ENCODE results near the gene PUSL1. TPM values are rescaled to one million over a fixed set of nuclear protein-coding genes. Genes with fewer than 3 reads are reported as not detected.
"Not testable (repeated sequence)": the region's sequence is repeated elsewhere in the genome, so short reads cannot be mapped to it uniquely, and the experiment has no call there.

PUSL1 gene
- total RNA-seq, 1 experiment from 2014 or later = 18.9 TPM

DNA sequence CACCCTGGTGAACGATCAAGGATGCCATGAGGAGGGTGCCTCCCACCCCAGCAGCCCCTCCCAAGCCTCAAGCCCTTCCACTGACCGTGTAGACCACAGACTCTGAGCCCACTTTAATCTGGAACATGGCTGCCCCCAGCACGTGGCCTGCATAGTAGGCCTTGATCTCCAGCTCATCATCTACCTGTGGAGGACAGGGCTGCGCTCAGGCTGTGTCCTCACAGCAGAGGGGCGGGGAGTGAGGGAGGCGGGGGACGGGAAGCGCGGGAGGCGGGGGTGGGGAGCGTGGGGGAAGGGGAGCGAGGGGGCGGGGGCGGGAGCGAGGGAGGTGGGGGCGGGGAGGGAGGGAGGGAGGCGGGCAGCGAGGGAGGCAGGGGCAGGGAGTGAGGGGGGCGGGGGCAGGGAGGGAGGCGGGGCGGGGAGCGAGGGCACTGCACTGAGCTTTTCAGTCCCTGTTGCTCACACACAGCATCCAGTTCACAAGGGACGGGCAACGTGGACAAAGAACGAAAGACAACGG lies 7.1 kb downstream of the PUSL1 start:
- no peaks in the 10 kb centered on the region for H3K27me3 ChIP-seq (ENCODE audit: insufficient read depth, low read depth)
- H3K27ac ChIP-seq = no peak overlapping the region
- H3K9me2 ChIP-seq (ENCODE audit: insufficient read depth) = no peaks in the 10 kb centered on the region
- no TSS peak for BruUV-seq (replicated peaks)
- peaks cover 41% of the 10 kb centered on the region for H3K79me2 ChIP-seq (ENCODE audit: low read depth)
- H2AFZ ChIP-seq = no peak overlapping the region
- H3K36me3 ChIP-seq (ENCODE audit: low read depth) = 0 out of 2 replicates have a peak, but pooled peaks cover 5% of the 10 kb centered on the region
- DNase-seq = no peak
- H3K4me1 ChIP-seq (replicated peaks; ENCODE audit: insufficient read depth) = peaks cover 16% of the 10 kb centered on the region
- H3F3A ChIP-seq (ENCODE audit: insufficient read depth, low read depth) = peaks cover 51% of the 10 kb centered on the region
- intact Hi-C loops (cut with micrococcal nuclease; ENCODE audit: unreplicated experiment) = no loop called here
- TF ChIP-seq, protein P1, sequence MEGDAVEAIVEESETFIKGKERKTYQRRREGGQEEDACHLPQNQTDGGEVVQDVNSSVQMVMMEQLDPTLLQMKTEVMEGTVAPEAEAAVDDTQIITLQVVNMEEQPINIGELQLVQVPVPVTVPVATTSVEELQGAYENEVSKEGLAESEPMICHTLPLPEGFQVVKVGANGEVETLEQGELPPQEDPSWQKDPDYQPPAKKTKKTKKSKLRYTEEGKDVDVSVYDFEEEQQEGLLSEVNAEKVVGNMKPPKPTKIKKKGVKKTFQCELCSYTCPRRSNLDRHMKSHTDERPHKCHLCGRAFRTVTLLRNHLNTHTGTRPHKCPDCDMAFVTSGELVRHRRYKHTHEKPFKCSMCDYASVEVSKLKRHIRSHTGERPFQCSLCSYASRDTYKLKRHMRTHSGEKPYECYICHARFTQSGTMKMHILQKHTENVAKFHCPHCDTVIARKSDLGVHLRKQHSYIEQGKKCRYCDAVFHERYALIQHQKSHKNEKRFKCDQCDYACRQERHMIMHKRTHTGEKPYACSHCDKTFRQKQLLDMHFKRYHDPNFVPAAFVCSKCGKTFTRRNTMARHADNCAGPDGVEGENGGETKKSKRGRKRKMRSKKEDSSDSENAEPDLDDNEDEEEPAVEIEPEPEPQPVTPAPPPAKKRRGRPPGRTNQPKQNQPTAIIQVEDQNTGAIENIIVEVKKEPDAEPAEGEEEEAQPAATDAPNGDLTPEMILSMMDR (conservative IDR thresholded peaks at IDR 0.05) = no peak
- TF ChIP-seq EZH2 (IDR thresholded peaks at IDR 0.05; ENCODE audit: low read depth) = no peak
- ChIA-PET POLR2A (ENCODE audit: unreplicated experiment) (no interaction called here), CTCF (no interaction called here)
- no peak overlapping the region for H3K4me2 ChIP-seq
- no peak overlapping the region for H3K4me3 ChIP-seq
- no peaks in the 10 kb centered on the region for H3K9me3 ChIP-seq (ENCODE audit: insufficient read depth, low read depth)
- H4K20me1 ChIP-seq (ENCODE audit: insufficient read depth) = peaks cover 59% of the 10 kb centered on the region

DNA sequence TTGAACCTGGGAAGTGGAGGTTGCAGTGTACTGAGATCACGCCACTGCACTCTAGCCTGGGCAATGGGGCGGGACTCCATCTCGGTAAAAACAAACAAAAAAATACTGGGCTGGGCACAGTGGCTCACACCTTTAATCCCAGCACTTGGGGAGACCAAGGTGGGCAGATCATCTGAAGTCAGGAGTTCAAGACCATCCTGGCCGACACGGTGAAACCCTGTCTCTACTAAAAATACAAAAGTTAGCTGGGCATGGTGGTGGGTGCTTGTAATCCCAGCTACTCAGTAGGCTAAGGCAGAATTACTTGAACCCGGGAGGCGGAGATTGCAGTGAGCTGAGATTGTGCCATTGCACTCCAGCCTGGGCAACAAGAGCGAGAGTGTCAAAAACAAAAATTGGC lies 7.8 kb downstream of the PUSL1 start:
- H3K36me3 ChIP-seq (ENCODE audit: low read depth); H2AFZ ChIP-seq; H3K4me3 ChIP-seq; H3K27me3 ChIP-seq (ENCODE audit: insufficient read depth, low read depth); CTCF ChIA-PET; H3K27ac ChIP-seq; H3K9me2 ChIP-seq (ENCODE audit: insufficient read depth); BruUV-seq (replicated peaks); intact Hi-C loops (cut with micrococcal nuclease; ENCODE audit: unreplicated experiment); H3K9me3 ChIP-seq (ENCODE audit: insufficient read depth, low read depth); DNase-seq; POLR2A ChIA-PET (ENCODE audit: unreplicated experiment); H3K4me2 ChIP-seq: not testable (repeated sequence)
- H3K4me1 ChIP-seq (replicated peaks; ENCODE audit: insufficient read depth) = peaks cover 16% of the 10 kb centered on the region
- peaks cover 48% of the 10 kb centered on the region for H3K79me2 ChIP-seq (ENCODE audit: low read depth)
- H4K20me1 ChIP-seq (ENCODE audit: insufficient read depth) = peaks cover 58% of the 10 kb centered on the region
- peaks cover 45% of the 10 kb centered on the region for H3F3A ChIP-seq (ENCODE audit: insufficient read depth, low read depth)

DNA sequence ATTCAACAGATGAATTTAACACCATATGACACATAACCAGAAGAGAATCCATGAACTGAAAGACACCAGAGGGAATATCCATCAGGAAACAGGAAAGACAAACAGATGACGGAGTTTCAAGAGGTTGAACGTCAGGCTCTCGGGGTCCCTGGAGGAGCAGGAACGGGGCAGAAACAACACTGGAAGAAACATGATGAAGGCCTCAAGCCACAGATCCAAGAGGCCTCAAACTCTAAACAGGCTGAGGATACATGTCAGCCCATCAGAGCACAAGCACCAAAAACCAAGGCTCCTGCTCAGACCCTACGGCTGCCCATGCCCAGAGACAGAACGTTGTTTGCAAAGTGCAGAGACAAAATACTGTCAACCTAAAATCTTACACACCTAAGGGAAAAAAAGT lies 9.0 kb downstream of the PUSL1 start:
- Histone ChIP-seq H3K27me3 (ENCODE audit: insufficient read depth, low read depth) (no peaks in the 10 kb centered on the region), H3F3A (ENCODE audit: insufficient read depth, low read depth) (peaks cover 38% of the 10 kb centered on the region), H4K20me1 (ENCODE audit: insufficient read depth) (peaks cover 61% of the 10 kb centered on the region), H2AFZ (no peak overlapping the region), H3K79me2 (ENCODE audit: low read depth) (peaks cover 59% of the 10 kb centered on the region), H3K4me2 (no peak overlapping the region), H3K4me3 (no peak overlapping the region), H3K4me1 (replicated peaks; ENCODE audit: insufficient read depth) (peaks cover 16% of the 10 kb centered on the region), H3K9me2 (ENCODE audit: insufficient read depth) (no peaks in the 10 kb centered on the region), H3K9me3 (ENCODE audit: insufficient read depth, low read depth) (no peaks in the 10 kb centered on the region), H3K36me3 (ENCODE audit: low read depth) (0 out of 2 replicates have a peak, but pooled peaks cover 5% of the 10 kb centered on the region), H3K27ac (no peak overlapping the region)
- CTCF ChIA-PET = no interaction called here
- BruUV-seq (replicated peaks) = no TSS peak
- DNase-seq = no peak
- POLR2A ChIA-PET (ENCODE audit: unreplicated experiment) = no interaction called here
- intact Hi-C loops (cut with micrococcal nuclease; ENCODE audit: unreplicated experiment) = no loop called here
- no peak for TF ChIP-seq EZH2 (IDR thresholded peaks at IDR 0.05; ENCODE audit: low read depth)
- TF ChIP-seq, protein P1 (conservative IDR thresholded peaks at IDR 0.05) = no peak

DNA sequence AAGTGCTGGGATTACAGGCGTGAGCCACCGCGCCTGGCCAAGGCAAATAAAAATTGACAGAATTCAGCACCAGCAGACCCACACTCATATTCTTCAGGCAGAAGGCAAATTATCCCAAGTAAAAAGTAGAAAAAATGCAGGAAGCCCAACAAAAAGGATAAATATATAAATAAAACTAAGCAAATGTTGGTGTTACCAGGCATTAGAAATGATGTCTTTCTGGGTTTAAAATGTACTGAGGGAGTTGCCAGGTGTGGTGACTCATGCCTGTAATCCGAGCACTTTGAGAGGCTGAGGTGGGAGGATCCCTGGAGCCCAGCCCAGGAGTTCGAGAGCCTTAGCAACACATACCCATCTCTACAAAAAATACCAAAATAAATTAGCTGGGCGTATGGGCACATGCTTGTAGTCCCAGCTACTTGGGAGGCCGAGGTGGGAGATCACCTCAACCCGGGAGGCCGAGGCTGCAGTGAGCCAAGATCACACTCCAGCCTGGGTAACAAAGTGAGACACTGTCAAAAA lies 9.8 kb downstream of the PUSL1 start:
- BruUV-seq (replicated peaks) = no TSS peak
- intact Hi-C loops (cut with micrococcal nuclease; ENCODE audit: unreplicated experiment) = no loop called here

More for the DNA sequence above, 9.8 kb downstream of the PUSL1 start:
- Histone ChIP-seq H4K20me1 (ENCODE audit: insufficient read depth) (peaks cover 63% of the 10 kb centered on the region), H3K27me3 (ENCODE audit: insufficient read depth, low read depth) (no peaks in the 10 kb centered on the region), H3K79me2 (ENCODE audit: low read depth) (peaks cover 65% of the 10 kb centered on the region), H3K9me3 (ENCODE audit: insufficient read depth, low read depth) (no peaks in the 10 kb centered on the region), H3F3A (ENCODE audit: insufficient read depth, low read depth) (peaks cover 39% of the 10 kb centered on the region), H3K4me3 (no peak overlapping the region), H2AFZ (no peak overlapping the region), H3K4me2 (peak overlapping the region; percentile 64), H3K36me3 (ENCODE audit: low read depth) (0 out of 2 replicates have a peak, but pooled peaks cover 5% of the 10 kb centered on the region), H3K9me2 (ENCODE audit: insufficient read depth) (no peaks in the 10 kb centered on the region), H3K27ac (0 out of 2 replicates have a peak overlapping the region, but pooled peaks have one; percentile 23), H3K4me1 (replicated peaks; ENCODE audit: insufficient read depth) (peaks cover 19% of the 10 kb centered on the region)
- CTCF ChIA-PET = interaction anchor here (0.6 kb wide), 1 partner anchor 185 kb away, joined by 7 read pairs; no protein-coding TSS in a partner anchor
- POLR2A ChIA-PET (ENCODE audit: unreplicated experiment) = no interaction called here
- peak; percentile 86 for DNase-seq
- TF ChIP-seq, protein P1 (conservative IDR thresholded peaks at IDR 0.05) = no peak
- TF ChIP-seq EZH2 (IDR thresholded peaks at IDR 0.05; ENCODE audit: low read depth) = no peak
